GM12801 (cell line): ENCODE results near the gene SLC25A5.

Source experiments
- TF ChIP-seq, protein P1 (sequence below): IDR thresholded peaks from one replicate; pipeline ENCODE4 v1.5.1; 2011; ENCODE audit warnings: control low read depth; ENCODE audit not compliant: insufficient read length; ENCODE audit errors: extremely low read depth

The SLC25A5 gene

DNA sequence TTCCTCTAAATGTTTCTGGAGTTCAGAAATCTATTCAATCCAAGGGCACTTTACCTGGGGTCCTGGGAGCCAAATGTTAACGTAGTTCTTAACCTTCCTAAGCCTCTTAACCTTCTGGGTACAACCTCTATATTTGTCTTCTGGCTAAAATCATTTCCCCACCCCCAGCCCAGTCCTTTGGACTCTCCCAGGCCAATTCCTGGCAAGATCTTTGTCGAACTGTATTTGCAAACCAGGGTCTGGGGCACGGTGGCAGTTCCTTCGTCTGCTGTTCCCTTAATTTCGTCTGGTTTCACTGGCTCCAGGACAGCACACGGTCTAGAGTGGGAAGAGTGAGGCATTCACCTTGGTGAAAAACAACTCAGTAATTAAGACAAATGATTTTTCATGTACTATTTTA lies 811 bp upstream of the SLC25A5 start:
- TF ChIP-seq, protein P1, sequence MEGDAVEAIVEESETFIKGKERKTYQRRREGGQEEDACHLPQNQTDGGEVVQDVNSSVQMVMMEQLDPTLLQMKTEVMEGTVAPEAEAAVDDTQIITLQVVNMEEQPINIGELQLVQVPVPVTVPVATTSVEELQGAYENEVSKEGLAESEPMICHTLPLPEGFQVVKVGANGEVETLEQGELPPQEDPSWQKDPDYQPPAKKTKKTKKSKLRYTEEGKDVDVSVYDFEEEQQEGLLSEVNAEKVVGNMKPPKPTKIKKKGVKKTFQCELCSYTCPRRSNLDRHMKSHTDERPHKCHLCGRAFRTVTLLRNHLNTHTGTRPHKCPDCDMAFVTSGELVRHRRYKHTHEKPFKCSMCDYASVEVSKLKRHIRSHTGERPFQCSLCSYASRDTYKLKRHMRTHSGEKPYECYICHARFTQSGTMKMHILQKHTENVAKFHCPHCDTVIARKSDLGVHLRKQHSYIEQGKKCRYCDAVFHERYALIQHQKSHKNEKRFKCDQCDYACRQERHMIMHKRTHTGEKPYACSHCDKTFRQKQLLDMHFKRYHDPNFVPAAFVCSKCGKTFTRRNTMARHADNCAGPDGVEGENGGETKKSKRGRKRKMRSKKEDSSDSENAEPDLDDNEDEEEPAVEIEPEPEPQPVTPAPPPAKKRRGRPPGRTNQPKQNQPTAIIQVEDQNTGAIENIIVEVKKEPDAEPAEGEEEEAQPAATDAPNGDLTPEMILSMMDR = no peak

DNA sequence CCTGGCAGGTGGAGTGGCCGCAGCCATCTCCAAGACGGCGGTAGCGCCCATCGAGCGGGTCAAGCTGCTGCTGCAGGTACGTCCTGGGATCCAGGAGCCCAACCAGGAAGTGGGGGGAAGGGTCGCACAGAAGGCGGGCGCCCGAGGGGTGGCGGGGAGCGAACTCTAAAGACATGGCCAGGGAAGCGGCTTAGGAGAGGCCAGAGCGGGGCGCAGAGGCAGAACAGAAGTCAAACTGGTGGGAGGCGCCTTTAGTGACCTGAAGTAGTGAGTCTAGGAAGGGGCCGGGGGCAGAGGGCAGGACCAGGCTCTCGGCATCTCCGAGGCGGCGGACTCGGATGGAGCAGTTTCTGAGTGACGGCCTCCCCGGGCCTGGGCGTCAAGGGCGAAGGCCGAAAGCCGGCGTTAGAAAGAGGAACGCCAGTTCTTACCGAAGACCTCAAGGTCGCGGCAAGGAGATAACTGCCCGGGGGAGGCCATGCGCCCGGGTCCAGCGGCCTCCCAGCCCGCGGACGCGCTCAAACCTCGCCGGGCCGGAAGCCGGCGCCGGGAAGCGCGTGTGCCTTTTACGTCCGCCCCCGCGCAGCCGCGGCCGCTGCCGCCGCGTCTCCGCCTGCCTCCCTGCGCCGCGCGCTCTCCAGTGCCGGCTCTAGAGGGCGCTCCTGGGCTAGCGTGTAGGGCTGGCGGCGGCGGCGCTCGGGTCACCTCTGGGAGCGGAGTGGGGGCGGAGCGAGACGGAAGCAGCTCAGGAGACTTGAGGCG lies 488 bp downstream of the SLC25A5 start:
- TF ChIP-seq, protein P1 = no peak

DNA sequence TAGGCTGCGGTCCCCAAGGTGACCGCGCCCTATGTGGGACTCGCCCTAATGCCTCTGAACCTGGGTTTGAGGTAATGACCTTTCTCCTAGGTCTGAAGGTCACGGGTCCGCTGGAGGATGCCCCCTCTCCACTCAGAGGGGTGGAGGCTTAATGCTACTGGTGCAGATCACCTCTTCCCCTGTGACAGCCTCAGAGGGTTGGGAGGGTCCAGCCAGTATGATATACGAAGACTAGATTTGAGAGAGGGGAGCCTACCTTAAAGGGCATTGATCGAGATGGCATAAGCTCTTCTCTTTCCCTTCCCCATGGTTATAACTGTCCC lies 1.0 kb downstream of the SLC25A5 start:
- TF ChIP-seq, protein P1 = no peak

DNA sequence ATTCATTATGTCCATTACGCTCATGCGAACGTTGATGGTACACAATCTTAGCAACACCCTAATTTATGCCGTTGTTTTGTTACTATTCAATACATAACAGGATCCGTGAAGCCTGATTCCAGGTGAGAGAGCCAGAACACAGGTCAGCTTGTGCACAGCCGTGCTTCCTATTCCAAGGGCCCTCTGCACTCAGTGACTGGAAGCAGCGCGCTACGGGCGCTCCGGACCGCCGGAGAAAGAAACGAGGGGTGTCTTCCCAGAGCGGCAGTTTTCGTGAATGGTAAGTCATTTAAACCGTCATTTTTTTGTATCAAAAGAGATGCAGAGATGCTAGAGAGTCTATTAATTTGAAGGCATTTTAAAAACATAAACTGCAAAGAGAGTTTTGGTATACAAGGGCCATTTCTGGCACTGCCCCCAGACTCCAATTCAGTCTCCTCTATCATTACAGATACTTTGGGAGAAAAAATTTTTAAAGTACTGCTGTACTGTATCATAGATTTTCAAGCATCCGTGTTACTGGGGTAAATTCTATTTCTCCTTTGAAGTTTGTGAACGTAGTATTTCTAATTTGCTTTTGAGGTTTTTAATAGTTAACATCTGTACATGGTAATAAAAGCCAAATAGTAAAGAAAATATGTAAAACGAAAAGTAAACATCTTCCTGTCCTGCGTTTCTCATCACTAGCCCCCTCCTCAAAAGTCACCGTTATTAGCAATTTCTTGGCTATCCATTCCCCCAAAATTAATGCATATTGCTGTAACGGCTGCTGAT lies 6.6 kb downstream of the SLC25A5 start:
- TF ChIP-seq, protein P1 = no peak

DNA sequence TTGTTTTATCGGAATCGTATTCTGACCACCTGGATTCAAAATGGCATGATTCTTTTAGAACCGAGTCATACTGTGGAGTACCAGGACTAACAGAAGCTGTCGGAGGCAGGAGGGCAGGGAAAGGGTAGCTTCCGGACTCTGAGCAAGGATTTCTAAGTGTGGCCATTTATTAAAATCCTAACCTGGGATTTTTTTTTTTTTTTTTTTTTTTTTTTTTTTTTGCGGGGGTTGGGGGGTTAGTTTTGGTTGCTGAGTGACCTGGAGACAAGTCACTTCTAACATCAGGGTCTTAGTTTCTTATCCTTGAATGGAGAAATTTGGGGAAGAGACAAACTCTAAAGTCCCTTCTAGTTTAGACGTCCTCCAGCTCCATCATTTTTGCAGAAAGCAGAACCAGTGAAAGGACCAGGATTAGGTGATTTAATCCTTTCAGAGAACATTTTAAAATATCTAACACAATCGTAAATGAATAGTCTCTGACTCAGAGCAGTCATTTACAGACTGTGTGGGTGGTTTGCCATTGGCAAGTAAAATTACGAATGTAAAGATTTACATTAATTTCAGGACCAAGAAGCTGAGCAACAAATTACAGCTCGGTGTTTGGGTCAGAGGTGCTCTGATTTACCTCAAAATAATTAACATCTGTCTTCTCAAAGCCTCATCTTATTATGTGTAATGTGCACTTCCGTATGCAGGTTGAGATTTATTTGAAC lies 7.3 kb downstream of the SLC25A5 start:
- TF ChIP-seq, protein P1 = no peak

DNA sequence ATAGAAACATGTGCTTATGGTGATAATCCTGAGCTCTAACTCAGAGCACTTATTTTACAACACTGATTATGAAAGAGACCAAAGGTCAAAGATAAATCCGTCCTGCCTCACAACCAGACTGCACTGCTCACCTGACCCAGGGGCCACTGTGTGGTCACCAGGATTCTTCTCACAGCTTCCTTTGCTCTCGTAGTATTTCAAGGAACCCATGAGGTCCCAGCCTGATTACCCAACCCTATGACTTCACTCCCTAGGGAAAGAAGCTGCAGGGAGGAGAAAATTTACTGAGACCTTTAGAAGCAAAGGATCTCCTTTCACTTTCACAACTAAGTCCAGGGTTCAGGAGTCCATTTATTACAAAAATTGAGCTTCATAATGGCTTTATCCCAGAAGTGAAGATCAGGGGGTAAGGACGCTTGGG lies 9.6 kb downstream of the SLC25A5 start:
- TF ChIP-seq, protein P1 = no peak

DNA sequence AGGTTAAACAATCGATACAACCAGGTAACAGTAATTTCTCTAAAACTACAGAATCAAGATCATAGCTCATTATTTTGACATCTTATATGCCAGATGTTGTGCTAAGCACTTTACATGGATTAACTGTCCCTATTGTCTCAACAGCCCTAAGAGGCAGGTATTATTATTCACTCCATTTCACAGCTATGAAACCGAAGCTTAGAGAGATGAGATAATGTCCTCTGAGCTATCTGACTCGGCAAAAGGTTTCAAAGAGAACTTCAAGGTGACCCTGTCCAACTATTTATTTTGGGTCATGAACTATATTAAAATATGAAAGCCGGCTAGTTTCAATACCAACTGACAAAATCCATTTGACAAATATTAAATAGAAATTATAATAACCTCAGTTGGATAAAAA lies 10.3 kb downstream of the SLC25A5 start:
- TF ChIP-seq, protein P1 = no peak
